DND-41 (cell line): ENCODE measurements around the gene GBX1.

Experiments
- ATAC-seq: fragments of 200-7000 bp; cut with Tn5 transposase; 3 replicates; pipeline ENCODE4 v1.9.1; 2021; ENCODE audit warnings: low read depth; ENCODE audit not compliant: insufficient read depth
- DNase-seq: peaks from one replicate; pipeline ENCODE4 v3.0.0-alpha.2; 2020
- H2AFZ ChIP-seq: 2 replicates; pipeline ENCODE4 v1.6.0; 2012; ENCODE audit warnings: low read depth, low read length
- H3K27ac ChIP-seq: 2 replicates; pipeline ENCODE4 v1.5.1; 2012; ENCODE audit warnings: low read length, inconsistent platforms
- H3K27me3 ChIP-seq: fragments of 200-600 bp; sonication (generic); 2 replicates; pipeline ENCODE4 v1.6.0; 2012; ENCODE audit warnings: low read length, mild to moderate bottlenecking, inconsistent platforms; ENCODE audit not compliant: insufficient read depth, poor library complexity
- H3K36me3 ChIP-seq: 2 replicates; pipeline ENCODE4 v1.5.1; 2012; ENCODE audit warnings: low read length, inconsistent platforms; ENCODE audit not compliant: insufficient read depth
- H3K4me1 ChIP-seq: 2 replicates; pipeline ENCODE4 v1.5.1; 2012; ENCODE audit warnings: mild to moderate bottlenecking, low read length; ENCODE audit not compliant: insufficient read depth
- H3K4me2 ChIP-seq: 2 replicates; pipeline ENCODE4 v1.6.0; 2012; ENCODE audit warnings: mild to moderate bottlenecking, moderate library complexity, low read length, inconsistent platforms; ENCODE audit not compliant: insufficient read depth
- H3K4me3 ChIP-seq, 2 experiments: fragments of 200-600 bp in 1 of 2; shearing (Covaris generic) in 1 of 2; 2 replicates each; pipeline ENCODE4 v1.5.1; 2012 to 2016; ENCODE audit warnings: inconsistent platforms in 2 of 2, low read length in 2 of 2, mild to moderate bottlenecking in 2 of 2, low read depth in 1 of 2, moderate library complexity in 1 of 2
- H3K79me2 ChIP-seq: 2 replicates; pipeline ENCODE4 v1.6.0; 2012; ENCODE audit warnings: low read length, inconsistent platforms; ENCODE audit not compliant: insufficient read depth
- H3K9ac ChIP-seq: 2 replicates; pipeline ENCODE4 v1.6.0; 2012; ENCODE audit warnings: low read depth, mild to moderate bottlenecking, inconsistent platforms, low read length, moderate library complexity
- H3K9me3 ChIP-seq: 2 replicates; pipeline ENCODE4 v1.5.1; 2012; ENCODE audit warnings: low read length, moderate library complexity, mild to moderate bottlenecking, inconsistent platforms; ENCODE audit not compliant: insufficient read depth, severe bottlenecking
- H4K20me1 ChIP-seq: 2 replicates; pipeline ENCODE4 v1.6.0; 2012; ENCODE audit warnings: low read length; ENCODE audit not compliant: insufficient read depth
- EZH2 ChIP-seq: IDR thresholded peaks from 3 replicates; pipeline ENCODE4 v1.6.1; 2012; ENCODE audit warnings: borderline replicate concordance, low read depth, mild to moderate bottlenecking, moderate library complexity, low read length, inconsistent platforms; ENCODE audit not compliant: severe bottlenecking
- TF ChIP-seq, protein P1 (sequence below): IDR thresholded peaks from 2 replicates; pipeline ENCODE4 v1.5.1; 2012; ENCODE audit warnings: borderline replicate concordance, low read length, moderate library complexity, mild to moderate bottlenecking; ENCODE audit not compliant: poor library complexity, severe bottlenecking; ENCODE audit errors: extremely low read depth

The GBX1 gene

DNA sequence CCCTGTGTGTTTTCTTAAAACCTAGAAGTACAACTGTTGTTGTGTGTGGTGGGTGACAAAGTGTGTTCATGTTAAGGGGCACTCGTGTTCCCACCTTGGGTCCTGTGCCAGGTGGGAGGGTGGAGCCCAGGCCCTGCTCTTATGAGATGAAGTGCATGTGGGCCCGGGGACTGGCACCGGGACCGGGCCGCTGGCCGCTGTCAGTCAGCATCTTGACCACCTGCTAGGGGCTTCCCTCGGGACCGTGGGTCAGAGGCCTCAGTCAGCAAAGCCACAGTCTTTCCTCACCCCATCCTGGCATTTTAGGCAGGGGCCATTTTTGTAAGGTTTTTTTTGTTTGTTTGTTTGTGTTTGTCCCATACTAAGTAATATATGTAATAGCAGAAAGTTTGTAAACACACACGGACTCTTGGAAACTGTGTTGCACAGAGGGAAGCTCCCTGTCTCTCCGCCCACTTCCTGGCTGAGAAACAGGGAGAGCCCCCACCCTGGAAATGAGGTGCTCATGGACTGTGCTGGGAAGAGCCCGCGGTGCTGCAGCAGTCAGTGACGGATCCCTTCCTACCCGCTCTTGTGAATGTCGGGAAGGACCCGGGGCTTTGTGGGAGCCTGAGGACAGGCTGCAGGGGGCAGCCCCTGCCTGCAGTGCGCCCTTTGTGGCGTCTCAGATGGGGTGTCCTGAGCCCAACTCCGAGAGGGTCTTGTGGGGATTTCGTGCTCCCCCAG, 67.8 kb downstream of the GBX1 start:
- Histone ChIP-seq H2AFZ (no peak overlapping the region), H3K4me3 (no peak overlapping the region), H3K4me1 (no peaks in the 10 kb centered on the region), H3K27ac (no peak overlapping the region), H3K27me3 (peaks cover 1% of the 10 kb centered on the region), H3K79me2 (no peaks in the 10 kb centered on the region; the same call in 1 of the 2 replicates), H4K20me1 (peaks cover 13% of the 10 kb centered on the region; the same call in 1 of the 2 replicates), H3K36me3 (no peaks in the 10 kb centered on the region), H3K4me2 (no peak overlapping the region), H3K9me3 (no peaks in the 10 kb centered on the region), H3K9ac (no peak overlapping the region)
- no peak for ATAC-seq
- TF ChIP-seq EZH2 = no peak
- TF ChIP-seq, protein P1, sequence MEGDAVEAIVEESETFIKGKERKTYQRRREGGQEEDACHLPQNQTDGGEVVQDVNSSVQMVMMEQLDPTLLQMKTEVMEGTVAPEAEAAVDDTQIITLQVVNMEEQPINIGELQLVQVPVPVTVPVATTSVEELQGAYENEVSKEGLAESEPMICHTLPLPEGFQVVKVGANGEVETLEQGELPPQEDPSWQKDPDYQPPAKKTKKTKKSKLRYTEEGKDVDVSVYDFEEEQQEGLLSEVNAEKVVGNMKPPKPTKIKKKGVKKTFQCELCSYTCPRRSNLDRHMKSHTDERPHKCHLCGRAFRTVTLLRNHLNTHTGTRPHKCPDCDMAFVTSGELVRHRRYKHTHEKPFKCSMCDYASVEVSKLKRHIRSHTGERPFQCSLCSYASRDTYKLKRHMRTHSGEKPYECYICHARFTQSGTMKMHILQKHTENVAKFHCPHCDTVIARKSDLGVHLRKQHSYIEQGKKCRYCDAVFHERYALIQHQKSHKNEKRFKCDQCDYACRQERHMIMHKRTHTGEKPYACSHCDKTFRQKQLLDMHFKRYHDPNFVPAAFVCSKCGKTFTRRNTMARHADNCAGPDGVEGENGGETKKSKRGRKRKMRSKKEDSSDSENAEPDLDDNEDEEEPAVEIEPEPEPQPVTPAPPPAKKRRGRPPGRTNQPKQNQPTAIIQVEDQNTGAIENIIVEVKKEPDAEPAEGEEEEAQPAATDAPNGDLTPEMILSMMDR = no peak
- DNase-seq = no peak
